IMR-90 (cell line): ENCODE measurements around the gene DENND5A. TPM values are rescaled to one million over a fixed set of nuclear protein-coding genes. Genes with fewer than 3 reads are reported as not detected.

Experiments used
- ATAC-seq: fragments of 200-7000 bp; cut with Tn5 transposase; 2 replicates; pipeline ENCODE4 v1.9.1; 2020; ENCODE audit warnings: low read depth, mild to moderate bottlenecking, moderate library complexity
- BruUV-seq: library from RNA; stranded (reverse); fragments of 400-500 nt; replicated peaks from 2 replicates; lab custom pipeline; 2021; lab: Mats Ljungman, UMichigan
- CTCF ChIA-PET: fragments of 300-600 bp; formaldehyde crosslinking; extraction: SDS; loops from one replicate; lab custom pipeline; 2021; ENCODE audit warnings: antibody characterized with exemption; lab: Yijun Ruan, JAX
- POLR2A ChIA-PET: fragments of 300-600 bp; sonication (Branson Sonifier 250); formaldehyde crosslinking; loops from one replicate; lab custom pipeline; 2022; ENCODE audit warnings: antibody characterized with exemption; ENCODE audit not compliant: unreplicated experiment; lab: Charles Lee
- DNase-seq: peaks from one replicate; pipeline ENCODE4 v3.0.0; 2013
- H2AFZ ChIP-seq: replicated peaks from 2 replicates; pipeline ENCODE3; 2013; ENCODE audit warnings: low read length, mild to moderate bottlenecking; ENCODE audit not compliant: poor library complexity
- H2AK5ac ChIP-seq: 2 replicates; pipeline ENCODE4 v1.6.1; 2013; ENCODE audit warnings: low read depth, low read length, inconsistent platforms
- H2AK9ac ChIP-seq: replicated peaks from 2 replicates; pipeline ENCODE3; 2013; ENCODE audit warnings: mild to moderate bottlenecking, low read depth, low read length, moderate library complexity; ENCODE audit not compliant: poor library complexity
- H2BK120ac ChIP-seq: 2 replicates; pipeline ENCODE4 v1.6.1; 2013; ENCODE audit warnings: low read depth, low read length, inconsistent platforms
- H2BK15ac ChIP-seq: 3 replicates; pipeline ENCODE4 v1.6.1; 2013; ENCODE audit warnings: low read depth, low read length, inconsistent platforms
- H2BK20ac ChIP-seq: 2 replicates; pipeline ENCODE4 v1.6.1; 2013; ENCODE audit warnings: low read depth, mild to moderate bottlenecking, inconsistent platforms, low read length, moderate library complexity
- H2BK5ac ChIP-seq: 2 replicates; pipeline ENCODE4 v1.6.1; 2013; ENCODE audit warnings: mild to moderate bottlenecking, low read depth, low read length, inconsistent platforms; ENCODE audit not compliant: poor library complexity, severe bottlenecking
- H3K14ac ChIP-seq: replicated peaks from 2 replicates; pipeline ENCODE4 v1.6.1; 2013; ENCODE audit warnings: low read depth, low read length, inconsistent platforms
- H3K18ac ChIP-seq: 2 replicates; pipeline ENCODE4 v1.6.1; 2013; ENCODE audit warnings: low read depth, low read length, control low read depth
- H3K23ac ChIP-seq: 2 replicates; pipeline ENCODE4 v1.6.1; 2013; ENCODE audit warnings: low read depth, low read length, inconsistent platforms
- H3K27ac ChIP-seq: 2 replicates; pipeline ENCODE4 v1.5.1; 2013; ENCODE audit warnings: mild to moderate bottlenecking, control low read depth, low read length; ENCODE audit not compliant: insufficient read depth
- H3K27me3 ChIP-seq: 2 replicates; pipeline ENCODE4 v1.6.1; 2013; ENCODE audit warnings: low read length; ENCODE audit not compliant: control insufficient read depth, insufficient read depth
- H3K36me3 ChIP-seq: 2 replicates; pipeline ENCODE4 v1.6.1; 2013; ENCODE audit warnings: low read length, mixed read lengths; ENCODE audit not compliant: control insufficient read depth, insufficient read depth
- H3K4ac ChIP-seq: 2 replicates; pipeline ENCODE4 v1.6.1; 2013; ENCODE audit warnings: low read depth, low read length, inconsistent platforms
- H3K4me1 ChIP-seq: 2 replicates; pipeline ENCODE4 v1.6.1; 2013; ENCODE audit warnings: low read length, mixed read lengths; ENCODE audit not compliant: control insufficient read depth, insufficient read depth
- H3K4me2 ChIP-seq: 2 replicates; pipeline ENCODE4 v1.6.1; 2013; ENCODE audit warnings: low read depth, mild to moderate bottlenecking, control low read depth, low read length, moderate library complexity
- H3K4me3 ChIP-seq: 2 replicates; pipeline ENCODE4 v1.5.1; 2013; ENCODE audit warnings: low read depth, mild to moderate bottlenecking, control low read depth, low read length, moderate library complexity; ENCODE audit not compliant: insufficient read depth
- H3K56ac ChIP-seq: 2 replicates; pipeline ENCODE4 v1.6.1; 2013; ENCODE audit warnings: low read length, inconsistent platforms; ENCODE audit not compliant: insufficient read depth; ENCODE audit errors: extremely low read depth
- H3K79me1 ChIP-seq, 2 experiments: 2 replicates each; pipeline ENCODE4 v1.6.1; 2013; ENCODE audit warnings: low read length in 2 of 2, inconsistent platforms in 1 of 2, low read depth in 1 of 2
- H3K9ac ChIP-seq: 2 replicates; pipeline ENCODE4 v1.6.1; 2013; ENCODE audit warnings: low read depth, low read length, control low read depth
- H3K9me1 ChIP-seq: 2 replicates; pipeline ENCODE4 v1.6.1; 2013; ENCODE audit warnings: low read length, inconsistent platforms; ENCODE audit not compliant: insufficient read depth
- H3K9me3 ChIP-seq: 2 replicates; pipeline ENCODE4 v1.6.1; 2013; ENCODE audit warnings: low read length; ENCODE audit not compliant: control insufficient read depth, insufficient read depth
- H4K20me1 ChIP-seq: 2 replicates; pipeline ENCODE4 v1.6.1; 2013; ENCODE audit warnings: low read length, inconsistent platforms; ENCODE audit not compliant: insufficient read depth
- H4K5ac ChIP-seq: 2 replicates; pipeline ENCODE4 v1.6.1; 2013; ENCODE audit warnings: mild to moderate bottlenecking, low read depth, low read length, control low read depth
- H4K8ac ChIP-seq, 2 experiments: 2 replicates each; pipeline ENCODE4 v1.6.1; 2013; ENCODE audit warnings: low read depth in 2 of 2, low read length in 2 of 2, control low read depth in 1 of 2, inconsistent platforms in 1 of 2
- H4K91ac ChIP-seq: 2 replicates; pipeline ENCODE4 v1.6.1; 2013; ENCODE audit warnings: low read depth, low read length, inconsistent platforms; ENCODE audit not compliant: insufficient read depth
- BHLHE40 ChIP-seq: fragments of 150-350 bp; IDR thresholded peaks from 2 replicates; pipeline ENCODE4 v1.6.1; 2016; ENCODE audit warnings: mild to moderate bottlenecking, low read depth, low read length
- CEBPB ChIP-seq: IDR thresholded peaks from 2 replicates; pipeline ENCODE4 v1.6.1; 2012; ENCODE audit warnings: low read depth, low read length, improper control_type of control experiment
- CHD1 ChIP-seq: IDR thresholded peaks from 2 replicates; pipeline ENCODE4 v1.6.1; 2012; ENCODE audit warnings: low read depth, low read length, improper control_type of control experiment
- FOS ChIP-seq: fragments of 150-350 bp; IDR thresholded peaks from 2 replicates; pipeline ENCODE4 v1.6.1; 2016; ENCODE audit warnings: low read depth, low read length
- MAFK ChIP-seq: IDR thresholded peaks from 2 replicates; pipeline ENCODE4 v1.6.1; 2012; ENCODE audit warnings: low read depth, low read length, improper control_type of control experiment
- MAZ ChIP-seq: IDR thresholded peaks from 2 replicates; pipeline ENCODE4 v1.6.1; 2012; ENCODE audit warnings: low read depth, mild to moderate bottlenecking, low read length, improper control_type of control experiment, moderate library complexity, borderline replicate concordance
- MXI1 ChIP-seq: IDR thresholded peaks from 2 replicates; pipeline ENCODE4 v1.6.1; 2012; ENCODE audit warnings: low read depth, mild to moderate bottlenecking, low read length, moderate library complexity, borderline replicate concordance
- NFE2L2 ChIP-seq: fragments of 150-350 bp; IDR thresholded peaks from 2 replicates; pipeline ENCODE4 v1.6.1; 2016; ENCODE audit warnings: low read depth, mild to moderate bottlenecking, low read length
- POLR2A ChIP-seq: IDR thresholded peaks from 2 replicates; pipeline ENCODE4 v1.6.1; 2012; ENCODE audit warnings: mild to moderate bottlenecking, low read depth, low read length
- RAD21 ChIP-seq: IDR thresholded peaks from 2 replicates; pipeline ENCODE4 v1.6.1; 2012; ENCODE audit warnings: low read length, improper control_type of control experiment
- RCOR1 ChIP-seq: IDR thresholded peaks from 2 replicates; pipeline ENCODE4 v1.6.1; 2012; ENCODE audit warnings: mild to moderate bottlenecking, low read length, improper control_type of control experiment; ENCODE audit not compliant: insufficient replicate concordance
- RFX5 ChIP-seq: IDR thresholded peaks from 2 replicates; pipeline ENCODE4 v1.8.0; 2012; ENCODE audit warnings: low read depth, mild to moderate bottlenecking, low read length, moderate library complexity
- SMC3 ChIP-seq: fragments of 150-350 bp; IDR thresholded peaks from 2 replicates; pipeline ENCODE4 v1.6.1; 2016; ENCODE audit warnings: low read depth, mild to moderate bottlenecking, antibody characterized with exemption, low read length, moderate library complexity
- WGBS, 2 experiments: methylation state at CpG; one replicate each; pipeline versions ENCODE4 v1.1.5 to v1.1.7; 2013; ENCODE audit warnings: missing lambda C conversion rate in 2 of 2; ENCODE audit not compliant: insufficient read length in 1 of 2; ENCODE audit errors: extremely low coverage in 2 of 2; 5-methylcytosine and 5-hydroxymethylcytosine counted together
- dilution Hi-C: fragments of 300-500 bp; cut with HindIII; formaldehyde crosslinking; loops from one replicate; pipeline ENCODE4 v1.14.3; 2018; ENCODE audit warnings: low sequenced_read_pairs; ENCODE audit not compliant: unreplicated experiment
- in situ Hi-C: fragments of 300-500 bp; cut with MboI; formaldehyde crosslinking; loops from 3 replicates; pipeline ENCODE4 v1.14.3; 2019; ENCODE audit warnings: low sequenced_read_pairs, inconsistent platforms, mixed read lengths
- intact Hi-C: fragments of 100-400 bp; cut with micrococcal nuclease; formaldehyde crosslinking; loops from 2 replicates; pipeline ENCODE4 v1.10.0; 2022
- polyA plus RNA-seq, 3 experiments: library from polyadenylated mRNA; depleted of rRNA; stranded (reverse); fragments of >200 nt; gene quantifications; 2 replicates each; pipeline ENCODE4 v1.2.3, GENCODE V29; 2012; ENCODE audit warnings: low replicate concordance in 1 of 3
- total RNA-seq: library from RNA; depleted of rRNA; stranded (reverse); fragments of >200 nt; gene quantifications from 2 replicates; pipeline ENCODE4 v1.2.3, GENCODE V29; 2012
- TF ChIP-seq, protein P1 (sequence below): fragments of 150-350 bp; IDR thresholded peaks from 2 replicates; pipeline ENCODE4 v1.6.1; 2016; ENCODE audit warnings: low read depth, mild to moderate bottlenecking, low read length, moderate library complexity, borderline replicate concordance
- TF ChIP-seq, protein P2 (sequence below): fragments of 150-350 bp; IDR thresholded peaks from 2 replicates; pipeline ENCODE4 v1.6.1; 2017; ENCODE audit warnings: mild to moderate bottlenecking, antibody characterized with exemption, low read length, low read depth
- TF ChIP-seq, protein P3 (sequence below): conservative IDR thresholded peaks from 2 replicates; pipeline ENCODE4 v1.5.1; 2012; ENCODE audit warnings: mild to moderate bottlenecking, low read depth, low read length, improper control_type of control experiment

The DENND5A gene
- total and polyA plus RNA-seq, 2 of the 4 experiments (the other 2 are of a cell fraction), result 179 to 192 TPM

- no peak overlapping the region for H2AK9ac ChIP-seq
- H3K23ac ChIP-seq, result no peak overlapping the region
- no peaks in the 10 kb centered on the region for H3K27me3 ChIP-seq
- in situ Hi-C loops, result no loop called here
- peaks cover 5% of the 10 kb centered on the region for H3K36me3 ChIP-seq
- no CpG with 5 or more reads among the region's 3 CpGs for WGBS, 2 experiments
- no peak overlapping the region for H3K27ac ChIP-seq
- DNase-seq, result no peak
- no peak overlapping the region for H3K4ac ChIP-seq
- no peak overlapping the region for H2BK20ac ChIP-seq
- no peak overlapping the region for H4K8ac ChIP-seq
- no peak overlapping the region for H3K4me2 ChIP-seq
- H3K79me1 ChIP-seq, result peaks cover 4 to 66% of the 10 kb centered on the region in 2 experiments
- no peak overlapping the region for H2BK5ac ChIP-seq
- H2BK15ac ChIP-seq, result no peak overlapping the region
- no peak overlapping the region for H4K5ac ChIP-seq
- peaks cover 8% of the 10 kb centered on the region for H3K9me1 ChIP-seq
- H3K56ac ChIP-seq, result no peak overlapping the region
- POLR2A ChIA-PET, result no interaction called here
- H3K18ac ChIP-seq, result no peak overlapping the region
- H3K14ac ChIP-seq, result no peak overlapping the region
- H2BK120ac ChIP-seq, result no peak overlapping the region
- 0 out of 2 replicates have a peak, but pooled peaks cover 1% of the 10 kb centered on the region for H3K4me1 ChIP-seq
- H2AFZ ChIP-seq, result no peak overlapping the region
- peaks cover 73% of the 10 kb centered on the region for H4K20me1 ChIP-seq
- H3K4me3 ChIP-seq, result no peak overlapping the region
- no peak overlapping the region for H3K9ac ChIP-seq
- no peak overlapping the region for H4K91ac ChIP-seq
- no peaks in the 10 kb centered on the region for H3K9me3 ChIP-seq
- ATAC-seq, result no peak
- no peak overlapping the region for H2AK5ac ChIP-seq
- intact Hi-C loops, result no loop called here
- dilution Hi-C loops, result no loop called here
- TF ChIP-seq, protein P1, sequence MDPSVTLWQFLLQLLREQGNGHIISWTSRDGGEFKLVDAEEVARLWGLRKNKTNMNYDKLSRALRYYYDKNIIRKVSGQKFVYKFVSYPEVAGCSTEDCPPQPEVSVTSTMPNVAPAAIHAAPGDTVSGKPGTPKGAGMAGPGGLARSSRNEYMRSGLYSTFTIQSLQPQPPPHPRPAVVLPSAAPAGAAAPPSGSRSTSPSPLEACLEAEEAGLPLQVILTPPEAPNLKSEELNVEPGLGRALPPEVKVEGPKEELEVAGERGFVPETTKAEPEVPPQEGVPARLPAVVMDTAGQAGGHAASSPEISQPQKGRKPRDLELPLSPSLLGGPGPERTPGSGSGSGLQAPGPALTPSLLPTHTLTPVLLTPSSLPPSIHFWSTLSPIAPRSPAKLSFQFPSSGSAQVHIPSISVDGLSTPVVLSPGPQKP, result no peak
- TF ChIP-seq RAD21 (no peak), NFE2L2 (no peak), RFX5 (no peak), MAZ (no peak), MAFK (no peak), FOS (no peak), BHLHE40 (no peak), POLR2A (no peak), CEBPB (no peak), RCOR1 (no peak), MXI1 (no peak), CHD1 (no peak), SMC3 (no peak)
- TF ChIP-seq, protein P2, sequence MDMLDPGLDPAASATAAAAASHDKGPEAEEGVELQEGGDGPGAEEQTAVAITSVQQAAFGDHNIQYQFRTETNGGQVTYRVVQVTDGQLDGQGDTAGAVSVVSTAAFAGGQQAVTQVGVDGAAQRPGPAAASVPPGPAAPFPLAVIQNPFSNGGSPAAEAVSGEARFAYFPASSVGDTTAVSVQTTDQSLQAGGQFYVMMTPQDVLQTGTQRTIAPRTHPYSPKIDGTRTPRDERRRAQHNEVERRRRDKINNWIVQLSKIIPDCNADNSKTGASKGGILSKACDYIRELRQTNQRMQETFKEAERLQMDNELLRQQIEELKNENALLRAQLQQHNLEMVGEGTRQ, result no peak
- TF ChIP-seq, protein P3, sequence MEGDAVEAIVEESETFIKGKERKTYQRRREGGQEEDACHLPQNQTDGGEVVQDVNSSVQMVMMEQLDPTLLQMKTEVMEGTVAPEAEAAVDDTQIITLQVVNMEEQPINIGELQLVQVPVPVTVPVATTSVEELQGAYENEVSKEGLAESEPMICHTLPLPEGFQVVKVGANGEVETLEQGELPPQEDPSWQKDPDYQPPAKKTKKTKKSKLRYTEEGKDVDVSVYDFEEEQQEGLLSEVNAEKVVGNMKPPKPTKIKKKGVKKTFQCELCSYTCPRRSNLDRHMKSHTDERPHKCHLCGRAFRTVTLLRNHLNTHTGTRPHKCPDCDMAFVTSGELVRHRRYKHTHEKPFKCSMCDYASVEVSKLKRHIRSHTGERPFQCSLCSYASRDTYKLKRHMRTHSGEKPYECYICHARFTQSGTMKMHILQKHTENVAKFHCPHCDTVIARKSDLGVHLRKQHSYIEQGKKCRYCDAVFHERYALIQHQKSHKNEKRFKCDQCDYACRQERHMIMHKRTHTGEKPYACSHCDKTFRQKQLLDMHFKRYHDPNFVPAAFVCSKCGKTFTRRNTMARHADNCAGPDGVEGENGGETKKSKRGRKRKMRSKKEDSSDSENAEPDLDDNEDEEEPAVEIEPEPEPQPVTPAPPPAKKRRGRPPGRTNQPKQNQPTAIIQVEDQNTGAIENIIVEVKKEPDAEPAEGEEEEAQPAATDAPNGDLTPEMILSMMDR, result no peak
- CTCF ChIA-PET, result interaction anchor here (1.6 kb wide), 1 partner anchor 12 kb away, joined by 3 read pairs; no protein-coding TSS in a partner anchor
- BruUV-seq, result TSS peak; percentile 12
These were observed 10.7 kb downstream of the DENND5A start for GRCh38 chr11:9254416-9254815.
